ENCODE data around the gene TMPRSS3. TPM values are rescaled to one million over a fixed set of nuclear protein-coding genes. Genes with fewer than 3 reads are reported as not detected.

TMPRSS3 gene
- total RNA-seq, 4 donors from 2014 or later: 0.68 to 1.3 TPM; not detected in 2

DNA sequence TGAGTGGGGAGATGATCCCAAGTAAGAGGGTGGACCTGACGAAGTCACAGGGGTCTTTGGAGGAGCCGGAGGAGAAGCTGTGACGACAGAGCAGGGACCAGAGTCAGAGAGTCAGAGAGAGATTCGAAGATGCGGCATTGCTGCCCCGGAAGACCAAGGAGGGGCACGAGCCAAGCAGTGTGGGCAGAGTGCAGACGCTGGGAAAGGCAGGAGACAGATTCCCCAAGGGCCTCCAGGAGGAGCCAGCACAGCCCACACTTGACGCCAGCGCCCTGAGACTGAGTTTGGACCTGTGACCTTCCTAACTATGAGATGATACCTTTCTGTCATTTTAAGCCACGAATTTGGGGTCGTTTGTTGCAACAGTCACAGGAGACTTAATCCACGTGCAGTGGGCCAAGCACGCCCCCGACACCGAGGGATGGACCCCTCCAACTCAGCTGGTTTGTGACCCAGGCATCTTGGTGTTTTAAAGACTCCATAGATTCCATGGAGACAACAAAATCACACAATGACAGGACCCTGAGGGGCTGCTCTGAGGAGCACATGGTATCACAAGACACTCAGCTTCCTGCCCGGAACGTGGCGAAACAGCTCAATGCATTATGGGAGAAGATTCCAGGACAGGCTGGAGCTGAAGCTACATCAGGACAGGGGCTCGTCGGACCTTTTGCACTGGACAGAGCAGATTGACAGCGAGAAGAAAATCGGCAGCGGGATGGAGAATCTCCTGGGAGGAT, 18.5 kb downstream of the TMPRSS3 start:
- Histone ChIP-seq H3K27me3 (no peaks in the 10 kb centered on the region), H3K36me3 (no peaks in the 10 kb centered on the region), H3K27ac (peak overlapping the region in 1 of 4 donors; percentile 71), H3K4me3 (peak overlapping the region in 1 of 4 donors; percentile 22), H3K9me3 (no peaks in the 10 kb centered on the region), H3K4me1 (peaks cover 0 to 21% (median 16%) of the 10 kb centered on the region in 4 donors)
- DNase-seq: peak; percentile 5
- in situ Hi-C loops (cut with MboI; ENCODE audit: low pct_ligation_motif_present in 1 of 4, low pct_unique_long_range_greater_than_20kb in 1 of 4, low sequenced_read_pairs in 3 of 4): no loop called here
- TF ChIP-seq POLR2A (IDR thresholded peaks at IDR 0.05) (no peak), POLR2AphosphoS5 (IDR thresholded peaks at IDR 0.05) (no peak), EP300 (IDR thresholded peaks at IDR 0.05; ENCODE audit: low read depth) (no peak)
- TF ChIP-seq, protein P1, sequence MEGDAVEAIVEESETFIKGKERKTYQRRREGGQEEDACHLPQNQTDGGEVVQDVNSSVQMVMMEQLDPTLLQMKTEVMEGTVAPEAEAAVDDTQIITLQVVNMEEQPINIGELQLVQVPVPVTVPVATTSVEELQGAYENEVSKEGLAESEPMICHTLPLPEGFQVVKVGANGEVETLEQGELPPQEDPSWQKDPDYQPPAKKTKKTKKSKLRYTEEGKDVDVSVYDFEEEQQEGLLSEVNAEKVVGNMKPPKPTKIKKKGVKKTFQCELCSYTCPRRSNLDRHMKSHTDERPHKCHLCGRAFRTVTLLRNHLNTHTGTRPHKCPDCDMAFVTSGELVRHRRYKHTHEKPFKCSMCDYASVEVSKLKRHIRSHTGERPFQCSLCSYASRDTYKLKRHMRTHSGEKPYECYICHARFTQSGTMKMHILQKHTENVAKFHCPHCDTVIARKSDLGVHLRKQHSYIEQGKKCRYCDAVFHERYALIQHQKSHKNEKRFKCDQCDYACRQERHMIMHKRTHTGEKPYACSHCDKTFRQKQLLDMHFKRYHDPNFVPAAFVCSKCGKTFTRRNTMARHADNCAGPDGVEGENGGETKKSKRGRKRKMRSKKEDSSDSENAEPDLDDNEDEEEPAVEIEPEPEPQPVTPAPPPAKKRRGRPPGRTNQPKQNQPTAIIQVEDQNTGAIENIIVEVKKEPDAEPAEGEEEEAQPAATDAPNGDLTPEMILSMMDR (IDR thresholded peaks at IDR 0.05): no peak
- intact Hi-C loops (cut with DNase I; ENCODE audit: low total_unique reads): no loop called here
- WGBS, 2 donors (ENCODE audit: low coverage in 1 of 2): 81 to 100% methylated on average over 2 to 24 of the region's 24 CpGs

DNA sequence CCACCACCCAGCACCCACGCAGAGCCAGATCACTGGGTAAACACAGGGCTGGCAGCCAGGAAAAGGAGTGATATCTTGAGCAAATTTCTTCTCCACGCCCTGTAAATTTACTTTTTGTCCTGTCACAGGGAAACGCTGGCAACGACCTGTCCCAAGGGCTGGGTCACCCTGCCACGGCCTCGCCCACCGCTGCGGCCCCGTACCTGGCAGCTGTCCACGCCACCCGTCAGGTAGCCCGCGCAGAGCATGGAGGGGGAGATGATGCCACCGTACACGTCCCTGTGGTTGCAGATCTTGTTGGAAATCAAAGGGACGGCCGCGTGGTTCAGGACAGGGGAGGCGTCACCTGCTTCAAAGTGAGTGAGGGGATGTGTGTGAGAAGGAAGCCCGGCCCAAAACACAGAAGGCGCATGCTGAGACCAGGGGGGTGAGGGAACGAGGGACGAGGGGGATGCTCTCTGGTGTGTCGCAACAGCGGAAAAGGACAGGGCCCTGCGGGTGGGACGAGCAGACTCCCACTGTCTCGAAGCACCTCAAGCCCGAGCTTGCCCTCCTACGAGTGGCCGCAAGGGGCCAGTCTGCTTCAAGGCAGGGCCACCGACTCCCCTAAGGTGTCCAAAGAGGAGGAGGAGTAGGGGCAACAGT, 19.4 kb downstream of the TMPRSS3 start:
- DNase-seq: peak; percentile 65
- Histone ChIP-seq H3K36me3 (no peaks in the 10 kb centered on the region), H3K4me3 (peak overlapping the region in 1 of 4 donors; percentile 22), H3K27ac (peak overlapping the region; percentile 41 to 71 (median 62)), H3K4me1 (peaks cover 0 to 21% (median 16%) of the 10 kb centered on the region in 4 donors), H3K9me3 (no peaks in the 10 kb centered on the region), H3K27me3 (no peaks in the 10 kb centered on the region)
- in situ Hi-C loops (cut with MboI; ENCODE audit: low pct_ligation_motif_present in 1 of 4, low pct_unique_long_range_greater_than_20kb in 1 of 4, low sequenced_read_pairs in 3 of 4) (no loop called here), intact Hi-C loops (cut with DNase I; ENCODE audit: low total_unique reads) (no loop called here)
- 58 to 68% methylated on average over 11 to 32 of the region's 32 CpGs for WGBS, 2 donors (ENCODE audit: low coverage in 1 of 2)
- TF ChIP-seq POLR2A (IDR thresholded peaks at IDR 0.05) (peak; percentile 30), EP300 (IDR thresholded peaks at IDR 0.05; ENCODE audit: low read depth) (no peak), POLR2AphosphoS5 (IDR thresholded peaks at IDR 0.05) (peak in 1 of 3 donors; percentile 6)
- TF ChIP-seq, protein P1 (IDR thresholded peaks at IDR 0.05): peak in 2 of 5 experiments; percentile 22 to 64

DNA sequence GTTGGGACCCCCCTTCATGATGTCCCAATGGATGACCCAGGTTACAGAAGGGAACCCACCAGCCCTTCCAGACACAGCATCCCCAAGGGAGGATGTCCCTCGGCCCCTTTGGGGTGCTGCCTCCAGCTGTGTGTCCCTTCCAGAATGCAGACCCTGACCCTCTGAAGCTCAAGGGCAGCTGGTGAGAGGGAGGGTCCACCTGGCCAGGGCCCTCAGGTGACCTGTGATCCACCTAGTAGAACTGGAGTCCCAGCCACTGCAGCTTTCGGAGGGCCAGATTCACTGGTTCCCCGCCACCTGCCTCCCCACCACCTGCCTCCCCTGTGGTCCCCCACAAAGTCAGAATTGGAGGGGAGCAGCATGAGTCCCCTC, 19.9 kb downstream of the TMPRSS3 start:
- Histone ChIP-seq H3K27ac (peak overlapping the region; percentile 41 to 71 (median 62)), H3K4me1 (peaks cover 0 to 21% (median 16%) of the 10 kb centered on the region in 4 donors), H3K36me3 (no peaks in the 10 kb centered on the region), H3K27me3 (no peaks in the 10 kb centered on the region), H3K9me3 (no peaks in the 10 kb centered on the region), H3K4me3 (peak overlapping the region in 1 of 4 donors; percentile 12)
- WGBS, 2 donors (ENCODE audit: low coverage in 1 of 2): 55% methylated on average over 2 of the region's 3 CpGs; no CpG with 5 or more reads in 1 of the 2 donors
- TF ChIP-seq, protein P1 (IDR thresholded peaks at IDR 0.05): no peak
- TF ChIP-seq POLR2AphosphoS5 (IDR thresholded peaks at IDR 0.05): no peak
- TF ChIP-seq EP300 (IDR thresholded peaks at IDR 0.05; ENCODE audit: low read depth): no peak
- no peak for TF ChIP-seq POLR2A (IDR thresholded peaks at IDR 0.05)
- intact Hi-C loops (cut with DNase I; ENCODE audit: low total_unique reads) (no loop called here), in situ Hi-C loops (cut with MboI; ENCODE audit: low pct_ligation_motif_present in 1 of 4, low pct_unique_long_range_greater_than_20kb in 1 of 4, low sequenced_read_pairs in 3 of 4) (no loop called here)
- no peak for DNase-seq

DNA sequence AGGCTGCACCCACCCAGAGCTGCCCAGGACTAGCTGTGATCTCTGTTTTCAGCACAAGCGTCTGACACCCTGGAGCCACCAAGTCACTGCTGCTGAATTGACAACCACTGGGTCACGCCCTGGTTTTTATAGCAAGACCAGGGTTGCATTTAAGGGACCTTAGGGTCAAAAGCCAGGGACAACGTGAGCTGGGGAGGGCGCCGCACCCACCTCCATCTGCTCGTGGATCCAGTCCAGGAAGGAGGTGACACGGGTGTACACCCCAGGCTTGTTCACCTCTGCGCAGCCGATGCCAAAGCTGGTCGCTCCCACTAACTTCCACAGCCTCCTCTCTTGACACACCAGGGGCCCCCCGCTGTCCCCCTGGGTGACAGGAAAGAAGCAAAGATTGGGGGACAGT, 20.3 kb downstream of the TMPRSS3 start:
- in situ Hi-C loops (cut with MboI; ENCODE audit: low pct_ligation_motif_present in 1 of 4, low pct_unique_long_range_greater_than_20kb in 1 of 4, low sequenced_read_pairs in 3 of 4): no loop called here
- H3K4me3 ChIP-seq: peak overlapping the region in 1 of 4 donors; percentile 13
- H3K27me3 ChIP-seq: no peaks in the 10 kb centered on the region
- DNase-seq: peak; percentile 79
- TF ChIP-seq, protein P1 (IDR thresholded peaks at IDR 0.05): no peak
- TF ChIP-seq POLR2AphosphoS5 (IDR thresholded peaks at IDR 0.05) (peak in 2 of 3 donors; percentile 80 to 85), EP300 (IDR thresholded peaks at IDR 0.05; ENCODE audit: low read depth) (peak; percentile 35), POLR2A (IDR thresholded peaks at IDR 0.05) (peak; percentile 78)
- H3K36me3 ChIP-seq: no peaks in the 10 kb centered on the region
- intact Hi-C loops (cut with DNase I; ENCODE audit: low total_unique reads): no loop called here
- peak overlapping the region; percentile 41 to 71 (median 62) for H3K27ac ChIP-seq
- no peaks in the 10 kb centered on the region for H3K9me3 ChIP-seq
- H3K4me1 ChIP-seq: peaks cover 0 to 21% (median 16%) of the 10 kb centered on the region in 4 donors
- 33% methylated on average over 10 of the region's 11 CpGs; no CpG with 5 or more reads in 1 of the 2 donors for WGBS, 2 donors (ENCODE audit: low coverage in 1 of 2)
